Measurements from ENCODE around the gene MAP3K9.

The MAP3K9 gene

DNA sequence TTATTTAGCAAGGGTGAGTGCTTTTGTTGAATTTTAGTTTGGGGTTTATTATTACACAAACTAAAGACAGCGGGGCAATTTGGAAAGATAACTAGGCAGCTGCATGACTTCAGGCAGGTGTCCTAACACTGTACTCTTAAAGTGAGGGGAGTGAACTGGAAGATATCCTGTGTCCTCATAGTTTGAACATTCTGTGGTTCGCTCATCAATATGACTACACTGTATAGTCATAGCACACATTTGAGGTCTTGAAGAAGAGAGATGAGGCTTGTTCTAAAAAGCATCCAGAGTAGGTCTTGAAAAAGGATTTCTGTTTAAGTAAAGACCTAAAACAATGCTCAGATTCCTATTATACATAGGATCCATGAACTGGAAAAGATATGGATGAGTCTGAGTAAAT lies 1.7 kb upstream of the MAP3K9 start:
- no peak for DNase-seq (ENCODE audit: low read depth)
- no peak overlapping the region for H3K4me3 ChIP-seq (ENCODE audit: low read depth, low read length)
- in situ Hi-C loops (cut with HindIII; ENCODE audit: low sequenced_read_pairs), result no loop called here
- TF ChIP-seq, protein P1, sequence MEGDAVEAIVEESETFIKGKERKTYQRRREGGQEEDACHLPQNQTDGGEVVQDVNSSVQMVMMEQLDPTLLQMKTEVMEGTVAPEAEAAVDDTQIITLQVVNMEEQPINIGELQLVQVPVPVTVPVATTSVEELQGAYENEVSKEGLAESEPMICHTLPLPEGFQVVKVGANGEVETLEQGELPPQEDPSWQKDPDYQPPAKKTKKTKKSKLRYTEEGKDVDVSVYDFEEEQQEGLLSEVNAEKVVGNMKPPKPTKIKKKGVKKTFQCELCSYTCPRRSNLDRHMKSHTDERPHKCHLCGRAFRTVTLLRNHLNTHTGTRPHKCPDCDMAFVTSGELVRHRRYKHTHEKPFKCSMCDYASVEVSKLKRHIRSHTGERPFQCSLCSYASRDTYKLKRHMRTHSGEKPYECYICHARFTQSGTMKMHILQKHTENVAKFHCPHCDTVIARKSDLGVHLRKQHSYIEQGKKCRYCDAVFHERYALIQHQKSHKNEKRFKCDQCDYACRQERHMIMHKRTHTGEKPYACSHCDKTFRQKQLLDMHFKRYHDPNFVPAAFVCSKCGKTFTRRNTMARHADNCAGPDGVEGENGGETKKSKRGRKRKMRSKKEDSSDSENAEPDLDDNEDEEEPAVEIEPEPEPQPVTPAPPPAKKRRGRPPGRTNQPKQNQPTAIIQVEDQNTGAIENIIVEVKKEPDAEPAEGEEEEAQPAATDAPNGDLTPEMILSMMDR (IDR thresholded peaks at IDR 0.05; ENCODE audit: low read depth, low read length, missing control alignments), result no peak

DNA sequence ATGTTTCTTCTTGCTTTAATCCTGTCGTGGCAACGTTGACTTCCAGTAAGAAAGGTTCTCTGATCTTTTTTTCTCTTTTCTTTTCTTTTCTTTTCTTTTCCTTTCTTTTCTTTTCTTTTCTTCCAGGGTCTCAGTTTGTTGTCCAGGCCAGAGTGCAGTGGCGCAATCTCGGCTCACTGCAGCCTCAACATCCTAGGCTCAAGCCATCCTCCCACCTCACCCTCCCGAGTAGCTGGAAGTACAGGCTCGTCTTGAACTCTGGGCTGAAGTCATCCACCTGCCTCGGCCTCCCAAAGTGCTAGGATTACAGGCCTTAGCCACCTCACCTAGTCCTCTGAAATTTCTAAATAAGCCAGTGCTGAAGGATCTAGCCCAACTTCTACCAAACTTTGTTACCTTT lies 1.3 kb upstream of the MAP3K9 start:
- in situ Hi-C loops (cut with HindIII; ENCODE audit: low sequenced_read_pairs), result no loop called here
- no peak for DNase-seq (ENCODE audit: low read depth)
- TF ChIP-seq, protein P1 (IDR thresholded peaks at IDR 0.05; ENCODE audit: low read depth, low read length, missing control alignments), result no peak
- no peak overlapping the region for H3K4me3 ChIP-seq (ENCODE audit: low read depth, low read length)

DNA sequence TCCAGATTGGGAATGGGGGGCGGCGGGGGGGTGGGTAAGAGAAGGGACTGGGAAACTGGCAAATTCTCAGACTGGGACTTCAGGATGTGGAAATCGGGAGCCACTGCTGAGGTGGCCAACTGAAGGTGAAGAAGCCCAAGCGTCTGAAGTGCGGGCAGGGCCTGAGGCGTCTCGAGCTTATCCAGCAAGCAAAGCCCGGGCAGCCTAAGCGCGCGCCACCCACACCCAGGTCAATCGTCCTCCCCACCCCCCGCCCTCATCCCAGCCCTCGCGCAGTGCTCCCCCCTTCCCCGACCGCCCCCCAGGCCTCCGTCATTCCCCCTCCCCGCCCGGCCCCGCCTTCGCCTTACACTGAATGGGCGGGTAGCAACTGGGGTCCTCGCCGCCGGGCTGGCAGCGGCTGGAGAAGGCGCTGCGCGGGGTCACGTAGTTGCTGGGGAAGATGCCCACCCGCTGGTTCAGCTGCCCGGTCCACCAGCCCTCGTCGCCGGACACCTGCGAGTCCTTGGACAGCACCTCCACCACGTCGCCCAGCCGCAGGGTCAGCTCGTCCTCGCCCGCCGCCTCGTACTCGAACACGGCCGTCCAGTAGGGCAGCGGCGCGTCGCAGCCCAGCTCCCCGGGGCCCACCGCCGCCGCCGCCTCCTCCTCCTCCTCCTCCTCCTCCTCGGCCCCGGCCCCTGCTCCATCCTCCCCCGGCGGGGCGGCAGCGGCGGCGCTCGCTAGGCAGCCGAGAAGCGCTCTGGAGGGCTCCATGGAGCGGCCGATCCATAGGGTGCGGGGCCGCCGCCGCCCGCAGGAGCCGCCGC lies 693 bp downstream of the MAP3K9 start:
- peak overlapping the region; percentile 62 for H3K4me3 ChIP-seq (ENCODE audit: low read depth, low read length)
- DNase-seq (ENCODE audit: low read depth), result no peak
- in situ Hi-C loops (cut with HindIII; ENCODE audit: low sequenced_read_pairs), result no loop called here
- TF ChIP-seq, protein P1 (IDR thresholded peaks at IDR 0.05; ENCODE audit: low read depth, low read length, missing control alignments), result no peak

DNA sequence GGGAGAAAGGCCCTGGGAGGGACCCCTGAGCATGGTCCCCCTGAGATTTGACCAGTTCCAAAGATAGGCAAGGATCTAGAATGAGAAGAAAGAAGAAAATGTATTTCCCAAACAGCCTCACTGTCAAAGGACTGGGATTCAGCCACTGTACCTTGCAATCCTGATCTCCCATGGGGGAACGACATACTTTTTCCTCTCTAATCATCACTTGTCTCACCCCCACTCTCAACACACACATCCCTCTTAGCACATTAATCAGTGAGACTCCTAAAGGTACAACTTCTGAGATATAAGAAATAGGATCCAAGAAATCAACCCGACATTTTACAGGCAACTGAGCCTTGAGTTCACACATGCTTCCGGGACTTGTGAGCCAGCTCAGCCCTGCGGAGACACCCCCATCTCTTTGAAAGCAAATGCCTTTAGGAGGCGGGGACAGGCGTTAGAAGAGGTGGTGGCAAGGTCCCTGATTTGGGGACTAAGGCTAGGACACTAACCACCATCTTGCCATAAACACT lies 1.4 kb downstream of the MAP3K9 start:
- TF ChIP-seq, protein P1 (IDR thresholded peaks at IDR 0.05; ENCODE audit: low read depth, low read length, missing control alignments), result no peak
- in situ Hi-C loops (cut with HindIII; ENCODE audit: low sequenced_read_pairs), result no loop called here
- DNase-seq (ENCODE audit: low read depth), result no peak
- H3K4me3 ChIP-seq (ENCODE audit: low read depth, low read length), result peak overlapping the region; percentile 62

DNA sequence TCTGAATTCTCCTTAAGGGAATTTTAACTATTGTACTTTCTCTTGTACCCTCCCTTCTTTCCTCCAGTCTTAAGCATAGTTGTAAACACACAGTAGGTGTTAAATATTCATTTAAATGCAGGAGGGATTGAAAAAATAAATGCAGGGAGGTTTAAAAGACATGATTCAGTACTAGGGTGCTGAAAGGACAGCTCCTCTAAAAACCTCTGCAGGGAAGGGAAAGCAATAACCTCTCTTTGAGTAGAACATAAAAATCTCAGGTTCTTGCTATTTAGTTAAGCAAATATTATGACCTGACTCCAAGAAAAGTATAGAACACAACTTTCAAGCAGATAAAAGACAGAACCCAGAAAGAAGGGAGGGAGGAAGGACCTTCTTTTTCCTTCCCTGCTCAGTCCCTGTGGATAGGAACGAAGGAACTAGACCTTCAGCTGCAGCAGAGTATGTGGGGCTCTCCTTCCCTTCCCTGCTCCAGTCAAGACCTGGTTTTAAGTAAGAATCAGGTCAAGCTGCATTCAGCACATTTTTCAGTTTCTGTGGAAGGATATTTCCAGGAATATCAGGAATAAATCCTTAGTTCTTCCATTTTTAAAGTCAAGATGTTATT lies 4.7 kb downstream of the MAP3K9 start:
- in situ Hi-C loops (cut with HindIII; ENCODE audit: low sequenced_read_pairs), result no loop called here
- no peak for DNase-seq (ENCODE audit: low read depth)
- no peak overlapping the region for H3K4me3 ChIP-seq (ENCODE audit: low read depth, low read length)
- TF ChIP-seq, protein P1 (IDR thresholded peaks at IDR 0.05; ENCODE audit: low read depth, low read length, missing control alignments), result no peak

DNA sequence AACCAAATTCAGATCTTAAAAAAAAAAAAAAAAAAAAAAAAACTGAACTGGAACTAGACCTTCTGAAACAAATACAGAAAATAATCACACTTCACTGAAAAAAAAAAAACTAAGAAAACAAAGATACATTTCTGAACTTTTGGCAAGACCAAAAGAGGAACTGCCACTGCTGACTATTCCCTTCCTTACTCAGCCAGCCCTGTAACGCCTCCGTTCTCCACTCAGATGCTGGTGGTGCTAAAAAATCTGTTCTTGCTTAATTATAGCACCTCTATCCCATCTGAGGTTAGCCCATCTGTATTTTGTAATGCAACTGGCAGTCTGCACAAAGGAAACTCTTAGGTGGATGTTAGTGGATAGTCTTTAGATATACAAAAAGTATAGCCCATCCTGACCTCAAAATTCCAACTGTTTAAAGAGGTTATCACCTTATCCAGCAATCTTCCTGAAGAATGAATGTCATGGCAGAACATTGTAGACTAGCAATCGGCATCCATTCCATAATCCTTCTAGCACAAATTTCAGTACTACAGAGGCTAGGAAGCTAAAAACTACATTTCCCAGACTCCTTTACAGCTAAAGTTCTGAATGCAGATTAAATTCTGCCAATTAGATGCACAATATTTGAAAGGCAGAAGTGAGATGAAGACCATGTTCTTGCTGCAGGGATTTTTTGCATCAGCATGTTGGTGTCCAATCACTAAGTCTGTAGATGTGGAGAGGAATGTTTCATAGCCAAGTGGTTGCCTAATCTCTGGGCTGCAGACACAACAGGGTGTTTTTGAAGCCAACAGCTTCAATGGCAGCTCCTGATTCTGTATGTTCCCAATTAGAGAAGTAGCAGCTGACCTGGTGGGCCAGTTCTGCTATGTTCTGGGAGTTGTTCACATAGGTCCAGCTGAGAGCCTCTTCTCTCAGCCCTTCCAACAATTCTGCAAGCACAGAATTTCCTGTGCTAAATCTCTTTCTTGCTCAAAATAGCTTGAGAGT lies 5.7 kb downstream of the MAP3K9 start:
- no peak for DNase-seq (ENCODE audit: low read depth)
- in situ Hi-C loops (cut with HindIII; ENCODE audit: low sequenced_read_pairs), result no loop called here
- no peak overlapping the region for H3K4me3 ChIP-seq (ENCODE audit: low read depth, low read length)
- TF ChIP-seq, protein P1 (IDR thresholded peaks at IDR 0.05; ENCODE audit: low read depth, low read length, missing control alignments), result no peak

All from astrocyte of the cerebellum (primary cell).